Measurements from ENCODE around the gene ZDHHC11.

The ZDHHC11 gene

DNA sequence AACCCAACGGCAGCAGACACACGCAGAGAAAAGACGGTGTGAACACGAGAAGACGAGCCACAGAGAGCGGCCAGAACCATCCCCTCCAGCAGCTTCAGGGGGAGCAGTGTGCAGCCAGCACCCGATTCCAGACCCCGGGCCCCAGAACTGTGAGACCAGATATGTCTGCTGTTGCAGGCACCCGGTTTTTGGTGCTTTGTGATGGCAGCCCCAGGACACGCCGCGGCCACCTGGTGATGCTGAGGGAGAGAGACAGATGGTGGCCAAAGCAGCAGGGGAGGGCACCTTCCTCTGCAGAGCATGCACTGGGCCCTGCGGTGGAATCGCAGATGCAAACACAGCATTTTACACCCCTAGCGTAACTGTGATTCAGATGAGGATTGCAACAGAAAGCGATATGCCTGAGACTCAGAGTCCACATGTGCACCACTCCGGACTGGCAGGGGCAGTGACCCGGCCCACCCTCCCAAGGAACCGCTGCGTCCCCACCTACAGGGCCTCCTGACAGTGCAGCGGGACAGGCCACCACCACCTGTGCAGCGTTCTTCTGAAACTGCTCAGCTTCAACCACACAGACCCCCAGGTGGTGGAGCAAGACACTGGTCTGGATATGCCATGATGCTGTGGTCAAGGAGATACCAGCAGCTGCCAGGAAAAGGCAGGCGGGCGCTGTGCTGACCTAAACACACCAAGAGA, 90.3 kb downstream of the ZDHHC11 start:
- TF ChIP-seq TAF1 (IDR thresholded peaks at IDR 0.05; ENCODE audit: borderline replicate concordance, insufficient read depth, low read length) (no peak), SIN3A (IDR thresholded peaks at IDR 0.05; ENCODE audit: borderline replicate concordance, insufficient read depth, low read length) (no peak), FOXP2 (optimal IDR thresholded peaks at IDR 0.05; ENCODE audit: borderline replicate concordance, extremely low read depth, extremely low read length, insufficient read depth) (no peak), POLR2AphosphoS5 (IDR thresholded peaks at IDR 0.05; ENCODE audit: low read depth, low read length) (no peak)
- TF ChIP-seq, protein P1, sequence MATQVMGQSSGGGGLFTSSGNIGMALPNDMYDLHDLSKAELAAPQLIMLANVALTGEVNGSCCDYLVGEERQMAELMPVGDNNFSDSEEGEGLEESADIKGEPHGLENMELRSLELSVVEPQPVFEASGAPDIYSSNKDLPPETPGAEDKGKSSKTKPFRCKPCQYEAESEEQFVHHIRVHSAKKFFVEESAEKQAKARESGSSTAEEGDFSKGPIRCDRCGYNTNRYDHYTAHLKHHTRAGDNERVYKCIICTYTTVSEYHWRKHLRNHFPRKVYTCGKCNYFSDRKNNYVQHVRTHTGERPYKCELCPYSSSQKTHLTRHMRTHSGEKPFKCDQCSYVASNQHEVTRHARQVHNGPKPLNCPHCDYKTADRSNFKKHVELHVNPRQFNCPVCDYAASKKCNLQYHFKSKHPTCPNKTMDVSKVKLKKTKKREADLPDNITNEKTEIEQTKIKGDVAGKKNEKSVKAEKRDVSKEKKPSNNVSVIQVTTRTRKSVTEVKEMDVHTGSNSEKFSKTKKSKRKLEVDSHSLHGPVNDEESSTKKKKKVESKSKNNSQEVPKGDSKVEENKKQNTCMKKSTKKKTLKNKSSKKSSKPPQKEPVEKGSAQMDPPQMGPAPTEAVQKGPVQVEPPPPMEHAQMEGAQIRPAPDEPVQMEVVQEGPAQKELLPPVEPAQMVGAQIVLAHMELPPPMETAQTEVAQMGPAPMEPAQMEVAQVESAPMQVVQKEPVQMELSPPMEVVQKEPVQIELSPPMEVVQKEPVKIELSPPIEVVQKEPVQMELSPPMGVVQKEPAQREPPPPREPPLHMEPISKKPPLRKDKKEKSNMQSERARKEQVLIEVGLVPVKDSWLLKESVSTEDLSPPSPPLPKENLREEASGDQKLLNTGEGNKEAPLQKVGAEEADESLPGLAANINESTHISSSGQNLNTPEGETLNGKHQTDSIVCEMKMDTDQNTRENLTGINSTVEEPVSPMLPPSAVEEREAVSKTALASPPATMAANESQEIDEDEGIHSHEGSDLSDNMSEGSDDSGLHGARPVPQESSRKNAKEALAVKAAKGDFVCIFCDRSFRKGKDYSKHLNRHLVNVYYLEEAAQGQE (IDR thresholded peaks at IDR 0.05; ENCODE audit: insufficient read depth in 1 of 2, low read depth in 2 of 2, low read length in 2 of 2), result no peak

DNA sequence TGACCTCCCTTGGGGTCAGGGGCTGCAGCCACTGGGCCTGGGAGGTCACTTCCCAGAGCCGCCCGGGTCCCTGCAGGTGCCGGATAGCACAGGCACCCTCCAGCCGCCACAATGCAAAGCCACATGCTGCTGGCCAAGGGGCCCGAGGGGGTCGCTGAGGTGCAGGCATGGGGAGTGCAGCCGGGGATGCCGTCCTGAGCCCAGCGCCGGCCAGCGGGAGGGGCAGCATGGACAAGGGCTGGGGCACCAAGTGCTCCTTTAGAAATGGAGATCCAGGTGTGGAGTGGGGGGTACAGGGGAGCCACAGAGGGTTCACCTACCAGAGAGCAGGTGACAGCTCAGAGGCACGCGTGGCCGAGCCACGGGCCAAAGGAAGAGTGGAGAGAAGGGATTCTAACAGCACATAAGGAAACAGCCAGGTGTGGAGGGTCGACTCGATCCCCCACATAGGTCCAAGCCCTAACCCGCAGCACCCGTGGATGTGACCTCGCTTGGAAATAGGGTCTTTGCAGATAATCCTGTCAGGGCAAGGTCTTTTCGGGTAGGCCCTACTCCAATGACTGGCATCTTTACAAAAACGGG, 90.9 kb downstream of the ZDHHC11 start:
- TF ChIP-seq TAF1 (IDR thresholded peaks at IDR 0.05; ENCODE audit: borderline replicate concordance, insufficient read depth, low read length), result no peak
- no peak for TF ChIP-seq POLR2AphosphoS5 (IDR thresholded peaks at IDR 0.05; ENCODE audit: low read depth, low read length)
- TF ChIP-seq SIN3A (IDR thresholded peaks at IDR 0.05; ENCODE audit: borderline replicate concordance, insufficient read depth, low read length), result no peak
- TF ChIP-seq, protein P1 (IDR thresholded peaks at IDR 0.05; ENCODE audit: insufficient read depth in 1 of 2, low read depth in 2 of 2, low read length in 2 of 2), result no peak
- no peak for TF ChIP-seq FOXP2 (optimal IDR thresholded peaks at IDR 0.05; ENCODE audit: borderline replicate concordance, extremely low read depth, extremely low read length, insufficient read depth)

DNA sequence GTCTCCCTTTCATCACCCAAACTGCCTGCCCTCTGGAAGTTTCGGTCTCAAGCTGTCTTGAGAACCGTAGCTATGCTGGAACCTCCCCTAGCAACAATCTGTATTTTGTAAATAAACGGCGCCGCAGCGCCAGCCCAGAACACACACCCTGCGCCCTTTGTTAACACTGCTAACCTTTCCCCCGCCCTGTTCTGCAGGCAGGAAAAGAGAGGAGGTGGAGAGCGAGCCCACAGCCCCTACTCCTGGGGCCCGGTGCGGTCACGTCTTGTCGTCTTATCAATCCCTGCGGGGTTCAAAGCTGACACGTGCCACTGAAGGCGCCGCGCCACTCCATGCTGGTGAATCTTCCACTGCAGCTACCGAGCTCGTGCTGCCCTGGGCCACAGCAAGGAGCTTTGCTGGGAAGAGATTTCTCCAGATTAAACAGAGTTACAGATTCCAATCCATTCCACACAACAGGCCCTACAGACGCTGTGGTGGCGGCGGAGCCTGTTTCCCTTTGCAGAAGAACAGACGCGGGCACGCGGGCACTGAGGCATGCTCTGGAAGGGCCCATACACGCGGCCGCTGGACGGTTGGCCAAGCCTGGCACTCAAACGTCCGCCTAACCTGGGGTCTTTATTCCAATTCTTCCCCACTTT, 91.6 kb downstream of the ZDHHC11 start:
- no peak for TF ChIP-seq TAF1 (IDR thresholded peaks at IDR 0.05; ENCODE audit: borderline replicate concordance, insufficient read depth, low read length)
- no peak for TF ChIP-seq FOXP2 (optimal IDR thresholded peaks at IDR 0.05; ENCODE audit: borderline replicate concordance, extremely low read depth, extremely low read length, insufficient read depth)
- TF ChIP-seq POLR2AphosphoS5 (IDR thresholded peaks at IDR 0.05; ENCODE audit: low read depth, low read length), result no peak
- no peak for TF ChIP-seq SIN3A (IDR thresholded peaks at IDR 0.05; ENCODE audit: borderline replicate concordance, insufficient read depth, low read length)
- TF ChIP-seq, protein P1 (IDR thresholded peaks at IDR 0.05; ENCODE audit: insufficient read depth in 1 of 2, low read depth in 2 of 2, low read length in 2 of 2), result no peak

DNA sequence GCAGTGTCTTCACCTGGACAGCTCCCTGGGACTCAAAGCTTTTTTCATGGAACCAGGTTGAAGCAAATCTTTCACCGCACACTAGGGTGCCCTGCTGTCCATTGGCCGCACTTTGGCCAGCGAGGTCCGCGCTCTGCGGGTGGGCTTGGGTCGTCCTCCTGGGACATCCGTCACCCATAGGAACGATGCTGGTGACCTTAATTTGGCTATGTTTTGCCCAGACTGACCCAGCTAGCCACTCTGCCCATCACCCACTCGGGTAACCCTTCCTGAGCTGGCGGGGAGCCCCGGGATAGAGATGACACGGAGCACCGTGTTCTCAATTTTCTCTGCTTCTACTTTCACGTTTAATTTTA, 92.1 kb downstream of the ZDHHC11 start:
- TF ChIP-seq, protein P1 (IDR thresholded peaks at IDR 0.05; ENCODE audit: insufficient read depth in 1 of 2, low read depth in 2 of 2, low read length in 2 of 2), result no peak
- TF ChIP-seq FOXP2 (optimal IDR thresholded peaks at IDR 0.05; ENCODE audit: borderline replicate concordance, extremely low read depth, extremely low read length, insufficient read depth) (no peak), TAF1 (IDR thresholded peaks at IDR 0.05; ENCODE audit: borderline replicate concordance, insufficient read depth, low read length) (no peak), POLR2AphosphoS5 (IDR thresholded peaks at IDR 0.05; ENCODE audit: low read depth, low read length) (no peak), SIN3A (IDR thresholded peaks at IDR 0.05; ENCODE audit: borderline replicate concordance, insufficient read depth, low read length) (no peak)
